Measurements from ENCODE around the gene TMEM63B.

DNA sequence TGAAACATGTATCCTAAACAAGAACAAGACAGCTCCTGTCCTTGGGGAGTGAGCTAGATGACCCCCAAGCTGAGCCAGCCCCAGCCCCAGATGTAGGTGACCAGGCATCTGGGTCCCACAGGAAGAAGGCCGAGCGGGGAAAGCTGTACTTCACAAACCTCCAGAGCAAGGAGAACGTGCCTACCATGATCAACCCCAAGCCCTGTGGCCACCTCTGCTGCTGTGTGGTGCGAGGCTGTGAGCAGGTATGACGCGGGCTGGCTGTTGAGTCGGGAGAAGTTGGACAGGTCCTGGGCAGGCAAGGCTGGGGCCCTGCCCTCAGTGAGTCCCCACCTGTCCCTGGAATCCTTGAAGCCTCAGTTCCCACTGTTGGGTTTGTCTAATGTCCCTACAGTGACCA lies 19.9 kb downstream of the TMEM63B start:
- TF ChIP-seq TCF4 (CRISPR knock-in tag; IDR thresholded peaks at IDR 0.05; ENCODE audit: borderline replicate concordance) = no peak
- TF ChIP-seq, protein P1, sequence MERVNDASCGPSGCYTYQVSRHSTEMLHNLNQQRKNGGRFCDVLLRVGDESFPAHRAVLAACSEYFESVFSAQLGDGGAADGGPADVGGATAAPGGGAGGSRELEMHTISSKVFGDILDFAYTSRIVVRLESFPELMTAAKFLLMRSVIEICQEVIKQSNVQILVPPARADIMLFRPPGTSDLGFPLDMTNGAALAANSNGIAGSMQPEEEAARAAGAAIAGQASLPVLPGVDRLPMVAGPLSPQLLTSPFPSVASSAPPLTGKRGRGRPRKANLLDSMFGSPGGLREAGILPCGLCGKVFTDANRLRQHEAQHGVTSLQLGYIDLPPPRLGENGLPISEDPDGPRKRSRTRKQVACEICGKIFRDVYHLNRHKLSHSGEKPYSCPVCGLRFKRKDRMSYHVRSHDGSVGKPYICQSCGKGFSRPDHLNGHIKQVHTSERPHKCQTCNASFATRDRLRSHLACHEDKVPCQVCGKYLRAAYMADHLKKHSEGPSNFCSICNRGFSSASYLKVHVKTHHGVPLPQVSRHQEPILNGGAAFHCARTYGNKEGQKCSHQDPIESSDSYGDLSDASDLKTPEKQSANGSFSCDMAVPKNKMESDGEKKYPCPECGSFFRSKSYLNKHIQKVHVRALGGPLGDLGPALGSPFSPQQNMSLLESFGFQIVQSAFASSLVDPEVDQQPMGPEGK (CRISPR knock-in tag; IDR thresholded peaks at IDR 0.05; ENCODE audit: borderline replicate concordance) = no peak

All from SK-N-SH treated with all-trans-retinoic acid at 6 μM for 48 hours (cell line).